Measurements from ENCODE around the gene DMD. TPM values are rescaled to one million over a fixed set of nuclear protein-coding genes. Genes with fewer than 3 reads are reported as not detected.

The DMD gene
- total and polyA plus RNA-seq, 2 of the 13 experiments (the other 11 are each of a cell fraction or from before 2014, with no cell fraction given): 17.6 to 25.9 TPM

- in situ Hi-C loops (cut with HindIII; ENCODE audit: extremely low pct_ligation_motif_present, low pct_unique_long_range_greater_than_20kb): no loop called here
- H3K27me3 ChIP-seq (ENCODE audit: control insufficient read depth in 1 of 2, insufficient read depth in 2 of 2, low read length in 2 of 2): no peaks in the 10 kb centered on the region
- H3K4me2 ChIP-seq (ENCODE audit: low read depth, low read length): no peak overlapping the region
- H3K9me3 ChIP-seq (ENCODE audit: low read length): no peaks in the 10 kb centered on the region
- H3K27ac ChIP-seq (ENCODE audit: extremely low read length, insufficient read depth, low read length): no peak overlapping the region
- intact Hi-C loops (cut with micrococcal nuclease; ENCODE audit: unreplicated experiment): no loop called here
- H3K4me3 ChIP-seq (replicated peaks in 1 of 3; ENCODE audit: insufficient read depth in 1 of 3, low read depth in 2 of 3, low read length in 3 of 3): no peak overlapping the region
- ChIA-PET POLR2A (no interaction called here), CTCF (ENCODE audit: low intra/inter-chr PET ratio, low total read pairs) (no interaction called here)
- H3K36me3 ChIP-seq (replicated peaks in 1 of 2; ENCODE audit: control insufficient read depth in 1 of 2, insufficient read depth in 2 of 2, low read length in 2 of 2): no peaks in the 10 kb centered on the region
- TF ChIP-seq PHF8 (CRISPR knock-in tag; IDR thresholded peaks at IDR 0.05): no peak
- TF ChIP-seq ZNF615 (CRISPR knock-in tag; IDR thresholded peaks at IDR 0.05; ENCODE audit: borderline replicate concordance): no peak
- no peak for TF ChIP-seq GMEB1 (CRISPR knock-in tag; IDR thresholded peaks at IDR 0.05; ENCODE audit: borderline replicate concordance)
- no peak for TF ChIP-seq ZNF710 (CRISPR knock-in tag; IDR thresholded peaks at IDR 0.05; ENCODE audit: borderline replicate concordance)
- no peak for TF ChIP-seq ZNF10 (CRISPR knock-in tag; IDR thresholded peaks at IDR 0.05; ENCODE audit: borderline replicate concordance, low read depth)
- no peak for TF ChIP-seq ZNF362 (CRISPR knock-in tag; IDR thresholded peaks at IDR 0.05; ENCODE audit: borderline replicate concordance)
- FAIRE-seq: no peak
- no peak overlapping the region for H3K9ac ChIP-seq (ENCODE audit: insufficient read depth, low read depth, low read length)
- no peaks in the 10 kb centered on the region for H3K79me2 ChIP-seq (ENCODE audit: insufficient read depth, low read length)
- no TSS peak for BruUV-seq (replicated peaks)
- ATAC-seq: no peak
- no peak for DNase-seq (ENCODE audit: low spot score)
- WGBS (ENCODE audit: low lambda C conversion rate): 0% methylated on average over 3 of the region's 5 CpGs
- H4K20me1 ChIP-seq (ENCODE audit: insufficient read depth, low read length): no peaks in the 10 kb centered on the region
- no peak overlapping the region for H2AFZ ChIP-seq (ENCODE audit: low read length)
- H3K4me1 ChIP-seq (ENCODE audit: insufficient read depth, low read length): no peaks in the 10 kb centered on the region
These were observed 317.6 kb downstream of the DMD start for GRCh38 chrX:32893751-32894150.

All from HepG2 (cell line).